HFFc6 (cell line): ENCODE results near the gene DRD2. TPM values are rescaled to one million over a fixed set of nuclear protein-coding genes. Genes with fewer than 3 reads are reported as not detected.

ENCODE experiments used
- DNase-seq: peaks from one replicate; pipeline ENCODE4 v3.0.0-alpha.2; 2018
- H3K27ac Mint-ChIP-seq: 2 replicates; pipeline ENCODE4 v1.8.0; 2020; ENCODE audit warnings: mild to moderate bottlenecking, mixed read lengths
- H3K27me3 Mint-ChIP-seq: 2 replicates; pipeline ENCODE4 v1.8.0; 2021; ENCODE audit warnings: mild to moderate bottlenecking, moderate library complexity, mixed read lengths; ENCODE audit not compliant: insufficient read depth
- H3K36me3 Mint-ChIP-seq: 2 replicates; pipeline ENCODE4 v1.8.0; 2021; ENCODE audit warnings: low read depth, mixed read lengths
- H3K4me1 Mint-ChIP-seq: 2 replicates; pipeline ENCODE4 v1.8.0; 2020; ENCODE audit warnings: low read depth, mixed read lengths
- H3K4me3 Mint-ChIP-seq: 2 replicates; pipeline ENCODE4 v1.8.0; 2020; ENCODE audit warnings: mild to moderate bottlenecking, moderate library complexity, mixed read lengths
- H3K9me3 Mint-ChIP-seq: 2 replicates; pipeline ENCODE4 v1.8.0; 2020; ENCODE audit warnings: mild to moderate bottlenecking, mixed read lengths
- total RNA-seq, 6 experiments: library from RNA; stranded (reverse); fragmentation: NEBNext Ultra II Directional; extraction: Animal tissue kit (Norgen Biotek cat#: 25700); gene quantifications; 2 replicates in 1 of 6; 3 replicates in 5 of 6; pipeline ENCODE4 v1.2.3, GENCODE V29; 2021
- TF ChIP-seq, protein P1 (sequence below): fragments of 200-600 bp; sonication (generic); IDR thresholded peaks from 2 replicates; pipeline ENCODE4 v1.5.0; 2021; ENCODE audit warnings: antibody characterized with exemption, mild to moderate bottlenecking

DRD2 gene
- total RNA-seq, 6 experiments from 2014 or later = not detected

DNA sequence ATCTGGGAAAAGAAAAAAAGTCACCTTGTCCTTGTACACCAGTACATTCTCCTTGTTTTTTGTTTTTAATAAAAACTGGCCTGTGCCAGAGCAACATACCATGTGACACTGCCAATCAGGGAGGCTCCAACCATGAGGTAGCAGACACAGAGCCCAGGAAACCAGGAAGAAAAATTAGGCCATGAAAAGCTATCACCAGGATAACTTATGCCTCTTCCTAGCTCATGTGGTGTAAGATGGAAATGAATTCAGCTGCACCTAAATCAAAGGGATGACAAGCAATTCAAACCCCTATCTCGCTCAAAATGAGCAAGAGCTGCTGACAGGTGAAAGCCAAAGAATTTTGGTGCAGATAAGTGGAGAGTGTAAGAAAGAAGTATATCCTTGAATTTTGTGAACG is 7.7 kb downstream of the DRD2 start:
- Mint-ChIP-seq H3K4me3 (no peak overlapping the region), H3K27ac (no peak overlapping the region), H3K4me1 (no peaks in the 10 kb centered on the region), H3K36me3 (peaks cover 1% of the 10 kb centered on the region; the same call in 1 of the 2 replicates), H3K27me3 (no peaks in the 10 kb centered on the region; the same call in none of the 2 replicates), H3K9me3 (peaks cover 38% of the 10 kb centered on the region)
- TF ChIP-seq, protein P1, sequence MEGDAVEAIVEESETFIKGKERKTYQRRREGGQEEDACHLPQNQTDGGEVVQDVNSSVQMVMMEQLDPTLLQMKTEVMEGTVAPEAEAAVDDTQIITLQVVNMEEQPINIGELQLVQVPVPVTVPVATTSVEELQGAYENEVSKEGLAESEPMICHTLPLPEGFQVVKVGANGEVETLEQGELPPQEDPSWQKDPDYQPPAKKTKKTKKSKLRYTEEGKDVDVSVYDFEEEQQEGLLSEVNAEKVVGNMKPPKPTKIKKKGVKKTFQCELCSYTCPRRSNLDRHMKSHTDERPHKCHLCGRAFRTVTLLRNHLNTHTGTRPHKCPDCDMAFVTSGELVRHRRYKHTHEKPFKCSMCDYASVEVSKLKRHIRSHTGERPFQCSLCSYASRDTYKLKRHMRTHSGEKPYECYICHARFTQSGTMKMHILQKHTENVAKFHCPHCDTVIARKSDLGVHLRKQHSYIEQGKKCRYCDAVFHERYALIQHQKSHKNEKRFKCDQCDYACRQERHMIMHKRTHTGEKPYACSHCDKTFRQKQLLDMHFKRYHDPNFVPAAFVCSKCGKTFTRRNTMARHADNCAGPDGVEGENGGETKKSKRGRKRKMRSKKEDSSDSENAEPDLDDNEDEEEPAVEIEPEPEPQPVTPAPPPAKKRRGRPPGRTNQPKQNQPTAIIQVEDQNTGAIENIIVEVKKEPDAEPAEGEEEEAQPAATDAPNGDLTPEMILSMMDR = no peak
- DNase-seq = no peak

DNA sequence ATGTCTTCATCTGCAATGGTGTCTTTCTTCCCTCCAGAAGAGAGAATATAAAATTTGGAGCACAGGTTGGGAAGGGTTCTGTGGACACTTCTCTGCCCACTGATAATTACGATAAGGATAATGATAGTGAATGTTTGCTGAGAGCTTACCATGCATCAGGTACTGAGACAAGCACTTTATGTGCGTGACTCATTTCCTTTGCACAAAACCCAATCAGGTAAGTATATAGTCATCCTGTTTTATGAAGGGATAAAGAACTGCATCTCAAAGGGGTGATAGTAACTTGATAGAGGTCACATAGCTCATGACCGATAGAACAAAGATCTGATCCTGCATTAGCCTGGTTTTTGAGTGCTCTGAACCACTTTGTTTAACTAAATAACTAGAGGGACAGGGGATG is 9.4 kb downstream of the DRD2 start:
- no peaks in the 10 kb centered on the region for H3K4me1 Mint-ChIP-seq
- no peaks in the 10 kb centered on the region; the same call in none of the 2 replicates for H3K27me3 Mint-ChIP-seq
- H3K36me3 Mint-ChIP-seq = no peaks in the 10 kb centered on the region
- no peak for DNase-seq
- H3K4me3 Mint-ChIP-seq = no peak overlapping the region
- TF ChIP-seq, protein P1 = no peak
- H3K27ac Mint-ChIP-seq = no peak overlapping the region
- H3K9me3 Mint-ChIP-seq = peaks cover 42% of the 10 kb centered on the region

DNA sequence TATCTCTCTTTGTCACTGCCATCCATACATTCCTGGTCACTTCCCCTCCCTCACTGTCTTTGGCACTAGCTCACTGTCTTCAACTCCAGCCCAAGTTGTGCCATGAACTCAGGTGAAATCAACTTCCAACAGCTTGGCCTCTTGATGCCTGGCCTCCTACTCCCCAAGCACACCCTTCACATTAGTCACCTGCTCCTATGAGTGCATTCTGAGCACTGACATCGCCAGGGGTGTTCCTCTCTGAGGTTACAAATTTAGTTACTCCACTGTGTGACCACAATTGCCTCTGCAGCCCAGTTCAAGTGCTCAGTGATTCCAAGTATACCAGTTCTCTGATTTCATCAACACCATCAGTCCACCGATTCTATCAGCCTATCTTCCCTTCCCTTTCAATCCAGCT is 10.8 kb downstream of the DRD2 start:
- Mint-ChIP-seq H3K27ac (no peak overlapping the region), H3K36me3 (no peaks in the 10 kb centered on the region), H3K4me1 (no peaks in the 10 kb centered on the region), H3K4me3 (no peak overlapping the region), H3K9me3 (peaks cover 37% of the 10 kb centered on the region), H3K27me3 (no peaks in the 10 kb centered on the region; the same call in none of the 2 replicates)
- TF ChIP-seq, protein P1 = no peak
- DNase-seq = no peak

DNA sequence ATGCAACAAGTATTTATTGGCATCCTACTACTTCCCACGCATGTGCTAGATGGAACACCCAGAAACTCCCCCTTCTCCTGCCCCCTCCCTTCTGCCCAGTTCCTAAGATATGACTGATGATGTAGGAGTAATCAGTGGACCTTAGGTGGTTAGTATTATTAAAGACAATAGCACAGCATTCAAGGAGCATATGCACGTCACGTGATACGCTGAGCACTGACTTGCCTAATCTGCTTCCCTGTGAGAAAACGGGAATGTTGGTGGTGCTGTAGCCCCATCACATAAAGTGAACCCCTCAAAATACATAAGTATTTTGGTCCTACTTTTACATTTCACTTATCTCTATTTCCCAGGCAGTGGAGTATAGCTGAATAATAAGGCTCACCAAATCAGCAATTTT is 12.4 kb downstream of the DRD2 start:
- Mint-ChIP-seq H3K4me3 (no peak overlapping the region), H3K36me3 (no peaks in the 10 kb centered on the region), H3K9me3 (peaks cover 32% of the 10 kb centered on the region), H3K27me3 (no peaks in the 10 kb centered on the region; the same call in none of the 2 replicates), H3K4me1 (no peaks in the 10 kb centered on the region), H3K27ac (no peak overlapping the region)
- TF ChIP-seq, protein P1 = no peak
- DNase-seq = no peak

DNA sequence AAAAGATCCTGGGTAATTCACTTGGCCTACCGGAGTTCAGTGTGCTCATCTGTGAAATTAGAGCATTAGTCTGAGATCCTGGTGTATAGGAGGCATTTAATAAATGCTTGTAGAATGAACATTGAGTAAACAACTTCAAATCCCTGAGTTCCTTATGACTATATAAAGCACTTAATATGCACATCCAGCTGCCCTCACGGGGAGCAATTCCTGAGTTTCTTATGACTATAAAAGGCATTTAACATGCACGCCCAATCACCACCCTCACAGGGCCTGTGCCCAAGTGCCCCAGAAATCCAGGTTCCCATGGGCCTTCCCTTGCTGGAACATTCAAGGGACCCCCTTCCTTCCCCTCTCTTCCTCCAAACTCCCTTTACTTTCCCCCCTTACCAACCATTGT is 13.6 kb downstream of the DRD2 start:
- Mint-ChIP-seq H3K9me3 (peaks cover 32% of the 10 kb centered on the region), H3K36me3 (no peaks in the 10 kb centered on the region), H3K4me1 (no peaks in the 10 kb centered on the region), H3K27ac (no peak overlapping the region), H3K27me3 (no peaks in the 10 kb centered on the region; the same call in none of the 2 replicates), H3K4me3 (no peak overlapping the region)
- TF ChIP-seq, protein P1 = no peak
- no peak for DNase-seq

DNA sequence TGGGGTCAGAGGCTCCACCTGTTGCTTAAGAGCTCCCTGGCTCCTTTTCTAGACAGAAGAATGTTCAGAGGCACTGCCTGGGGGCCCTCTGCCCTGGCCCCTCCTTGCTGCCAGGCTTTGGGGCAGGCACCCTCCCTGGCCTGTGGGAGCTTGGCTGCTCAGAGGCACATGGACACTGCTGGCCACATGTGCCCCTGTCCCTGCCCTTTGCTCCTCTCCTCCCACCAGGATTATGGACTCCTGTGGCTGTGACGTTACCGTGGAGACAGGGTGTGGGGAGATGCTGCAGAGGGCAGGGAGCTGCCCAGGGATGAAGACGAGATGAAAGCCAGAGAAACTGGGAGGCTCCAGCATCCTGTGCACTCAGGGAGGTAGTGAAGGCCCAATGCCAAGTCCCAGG is 14.7 kb downstream of the DRD2 start:
- Mint-ChIP-seq H3K36me3 (no peaks in the 10 kb centered on the region), H3K4me3 (no peak overlapping the region), H3K9me3 (peaks cover 22% of the 10 kb centered on the region), H3K27me3 (no peaks in the 10 kb centered on the region; the same call in none of the 2 replicates), H3K27ac (no peak overlapping the region), H3K4me1 (no peaks in the 10 kb centered on the region)
- DNase-seq = no peak
- TF ChIP-seq, protein P1 = no peak
